ENCODE data around the gene DOCK3.

DNA sequence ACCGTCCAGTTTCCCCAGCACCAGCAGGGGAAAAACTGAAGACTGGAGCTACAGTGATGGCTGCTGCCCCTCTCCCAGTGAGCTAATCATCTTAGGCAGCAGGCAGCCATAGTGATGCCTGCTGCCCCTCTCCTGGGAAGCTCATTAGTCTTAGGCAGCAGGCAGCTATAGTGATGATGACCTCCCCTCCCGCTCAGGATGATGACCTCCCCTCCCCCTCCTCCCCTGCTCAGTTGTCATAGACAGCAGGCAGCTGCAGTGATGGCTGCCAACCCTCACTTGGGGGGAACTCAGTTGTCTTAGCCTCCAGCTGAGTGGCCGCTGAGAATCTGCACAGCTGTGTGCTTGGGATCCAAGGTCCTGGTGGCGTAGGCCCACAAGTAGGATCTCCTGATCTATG lies 629.5 kb downstream of the DOCK3 start:
- no peak for TF ChIP-seq FOXJ3 (CRISPR knock-in tag; IDR thresholded peaks at IDR 0.05; ENCODE audit: borderline replicate concordance)
- TF ChIP-seq, protein P1, sequence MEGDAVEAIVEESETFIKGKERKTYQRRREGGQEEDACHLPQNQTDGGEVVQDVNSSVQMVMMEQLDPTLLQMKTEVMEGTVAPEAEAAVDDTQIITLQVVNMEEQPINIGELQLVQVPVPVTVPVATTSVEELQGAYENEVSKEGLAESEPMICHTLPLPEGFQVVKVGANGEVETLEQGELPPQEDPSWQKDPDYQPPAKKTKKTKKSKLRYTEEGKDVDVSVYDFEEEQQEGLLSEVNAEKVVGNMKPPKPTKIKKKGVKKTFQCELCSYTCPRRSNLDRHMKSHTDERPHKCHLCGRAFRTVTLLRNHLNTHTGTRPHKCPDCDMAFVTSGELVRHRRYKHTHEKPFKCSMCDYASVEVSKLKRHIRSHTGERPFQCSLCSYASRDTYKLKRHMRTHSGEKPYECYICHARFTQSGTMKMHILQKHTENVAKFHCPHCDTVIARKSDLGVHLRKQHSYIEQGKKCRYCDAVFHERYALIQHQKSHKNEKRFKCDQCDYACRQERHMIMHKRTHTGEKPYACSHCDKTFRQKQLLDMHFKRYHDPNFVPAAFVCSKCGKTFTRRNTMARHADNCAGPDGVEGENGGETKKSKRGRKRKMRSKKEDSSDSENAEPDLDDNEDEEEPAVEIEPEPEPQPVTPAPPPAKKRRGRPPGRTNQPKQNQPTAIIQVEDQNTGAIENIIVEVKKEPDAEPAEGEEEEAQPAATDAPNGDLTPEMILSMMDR (IDR thresholded peaks at IDR 0.05): no peak
- TF ChIP-seq ZNF416 (CRISPR knock-in tag; IDR thresholded peaks at IDR 0.05): no peak
- TF ChIP-seq, protein P2, sequence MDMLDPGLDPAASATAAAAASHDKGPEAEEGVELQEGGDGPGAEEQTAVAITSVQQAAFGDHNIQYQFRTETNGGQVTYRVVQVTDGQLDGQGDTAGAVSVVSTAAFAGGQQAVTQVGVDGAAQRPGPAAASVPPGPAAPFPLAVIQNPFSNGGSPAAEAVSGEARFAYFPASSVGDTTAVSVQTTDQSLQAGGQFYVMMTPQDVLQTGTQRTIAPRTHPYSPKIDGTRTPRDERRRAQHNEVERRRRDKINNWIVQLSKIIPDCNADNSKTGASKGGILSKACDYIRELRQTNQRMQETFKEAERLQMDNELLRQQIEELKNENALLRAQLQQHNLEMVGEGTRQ (CRISPR knock-in tag; IDR thresholded peaks at IDR 0.05): no peak
- TF ChIP-seq, protein P3, sequence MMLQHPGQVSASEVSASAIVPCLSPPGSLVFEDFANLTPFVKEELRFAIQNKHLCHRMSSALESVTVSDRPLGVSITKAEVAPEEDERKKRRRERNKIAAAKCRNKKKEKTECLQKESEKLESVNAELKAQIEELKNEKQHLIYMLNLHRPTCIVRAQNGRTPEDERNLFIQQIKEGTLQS (CRISPR knock-in tag; conservative IDR thresholded peaks at IDR 0.05): no peak
- TF ChIP-seq, protein P4, sequence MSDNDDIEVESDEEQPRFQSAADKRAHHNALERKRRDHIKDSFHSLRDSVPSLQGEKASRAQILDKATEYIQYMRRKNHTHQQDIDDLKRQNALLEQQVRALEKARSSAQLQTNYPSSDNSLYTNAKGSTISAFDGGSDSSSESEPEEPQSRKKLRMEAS (CRISPR knock-in tag; IDR thresholded peaks at IDR 0.05): no peak

Data from WTC11 (cell line).